ENCODE results near the gene FIP1L1.

DNA sequence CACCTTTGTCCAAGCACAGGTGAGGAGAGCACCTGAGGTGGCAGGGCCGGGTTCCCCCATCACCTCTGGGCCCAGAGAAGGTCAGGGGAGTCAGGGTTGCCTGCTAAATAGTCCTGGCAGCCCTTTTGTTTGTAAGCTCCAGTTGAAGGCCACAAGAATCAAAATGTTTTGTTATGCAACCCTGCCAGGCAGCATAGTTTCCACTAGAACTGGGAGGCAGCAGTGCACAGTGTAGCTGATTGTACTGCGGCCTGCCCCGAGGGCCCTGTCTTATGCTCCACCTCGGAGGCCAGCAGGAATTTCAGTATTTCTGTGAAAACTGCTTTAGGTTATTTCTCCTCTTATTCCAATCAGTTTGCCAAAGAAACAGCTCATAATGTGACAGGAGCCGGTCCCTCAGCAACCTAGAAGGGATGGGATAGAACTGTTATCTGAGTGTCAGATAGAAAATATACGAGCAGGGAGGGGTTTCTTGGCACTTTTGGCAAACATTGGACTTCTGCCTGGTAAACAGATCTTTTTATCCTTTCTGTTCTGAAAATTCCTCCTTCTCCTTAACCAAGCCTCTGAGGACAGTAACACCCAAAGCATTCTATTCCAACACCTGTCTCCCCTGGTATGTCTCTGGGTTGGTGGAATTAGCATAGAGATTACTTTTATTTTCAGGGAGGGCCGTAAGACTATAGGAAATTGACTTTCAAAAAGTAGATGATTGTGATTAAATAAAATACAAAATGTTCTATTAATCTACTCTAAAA is 120.2 kb downstream of the FIP1L1 start:
- TF ChIP-seq EZH2 (IDR thresholded peaks at IDR 0.05; ENCODE audit: borderline replicate concordance, low read length), result no peak
- TF ChIP-seq, protein P1, sequence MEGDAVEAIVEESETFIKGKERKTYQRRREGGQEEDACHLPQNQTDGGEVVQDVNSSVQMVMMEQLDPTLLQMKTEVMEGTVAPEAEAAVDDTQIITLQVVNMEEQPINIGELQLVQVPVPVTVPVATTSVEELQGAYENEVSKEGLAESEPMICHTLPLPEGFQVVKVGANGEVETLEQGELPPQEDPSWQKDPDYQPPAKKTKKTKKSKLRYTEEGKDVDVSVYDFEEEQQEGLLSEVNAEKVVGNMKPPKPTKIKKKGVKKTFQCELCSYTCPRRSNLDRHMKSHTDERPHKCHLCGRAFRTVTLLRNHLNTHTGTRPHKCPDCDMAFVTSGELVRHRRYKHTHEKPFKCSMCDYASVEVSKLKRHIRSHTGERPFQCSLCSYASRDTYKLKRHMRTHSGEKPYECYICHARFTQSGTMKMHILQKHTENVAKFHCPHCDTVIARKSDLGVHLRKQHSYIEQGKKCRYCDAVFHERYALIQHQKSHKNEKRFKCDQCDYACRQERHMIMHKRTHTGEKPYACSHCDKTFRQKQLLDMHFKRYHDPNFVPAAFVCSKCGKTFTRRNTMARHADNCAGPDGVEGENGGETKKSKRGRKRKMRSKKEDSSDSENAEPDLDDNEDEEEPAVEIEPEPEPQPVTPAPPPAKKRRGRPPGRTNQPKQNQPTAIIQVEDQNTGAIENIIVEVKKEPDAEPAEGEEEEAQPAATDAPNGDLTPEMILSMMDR (IDR thresholded peaks at IDR 0.05; ENCODE audit: low read length), result no peak

All from OCI-LY1 (cell line).